ENCODE measurements around the gene MEIOC.
"Not testable (repeated sequence)": the region's sequence is repeated elsewhere in the genome, so short reads cannot be mapped to it uniquely, and the experiment has no call there.

MEIOC gene

GRCh38 chr17:44688675-44689476 lies 32.6 kb downstream of the MEIOC start:
- in situ Hi-C loops (cut with HindIII; ENCODE audit: low pct_ligation_motif_present, low pct_unique_long_range_greater_than_20kb, low sequenced_read_pairs): no loop called here
- peak; percentile 17 for DNase-seq

DNA sequence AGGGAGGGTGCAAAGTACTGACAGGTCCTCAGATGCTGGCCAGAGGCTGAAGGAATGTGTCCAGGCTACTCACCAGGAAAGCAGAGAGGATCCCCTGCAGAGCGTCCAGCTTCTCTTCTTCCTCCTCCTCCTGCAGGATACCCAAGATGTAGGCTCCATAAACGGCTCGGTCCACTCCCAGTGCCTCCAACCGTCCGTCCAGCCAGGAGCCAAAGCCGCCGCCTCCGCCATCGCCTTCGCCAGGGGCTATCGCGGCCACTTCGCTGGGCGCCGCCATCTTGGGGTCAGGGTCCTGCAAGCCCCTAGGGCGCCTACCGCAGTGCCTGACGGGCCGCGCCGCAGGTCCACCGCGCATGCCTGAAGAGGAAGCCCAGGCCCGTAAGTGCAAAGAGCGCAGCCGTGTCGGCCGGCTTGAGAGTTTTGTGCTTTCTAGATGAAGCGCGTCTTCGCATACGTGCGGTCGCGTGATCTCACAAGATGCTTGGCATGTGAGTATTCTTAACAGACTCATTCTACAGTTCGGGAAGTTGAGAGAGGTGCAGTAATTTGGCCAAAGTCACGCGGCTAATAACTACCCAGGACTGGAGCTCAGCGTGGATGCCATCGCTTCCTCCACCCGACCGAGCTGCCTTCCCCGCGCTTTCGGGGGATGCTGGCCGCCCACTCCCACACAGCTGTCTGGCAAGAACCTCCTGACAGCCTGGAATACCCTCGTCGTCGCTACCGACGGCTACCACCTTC lies 33.4 kb downstream of the MEIOC start, which contains the start of gene CCDC43:
TSS of gene CCDC43 (minus strand) at position 300 of the 741 bp plus-strand sequence. CDS start at position 277, 23 bp downstream.
- peak; percentile 94 for DNase-seq
- in situ Hi-C loops (cut with HindIII; ENCODE audit: low pct_ligation_motif_present, low pct_unique_long_range_greater_than_20kb, low sequenced_read_pairs): no loop called here

GRCh38 chr17:44690746-44691306 lies 34.6 kb downstream of the MEIOC start:
- peak; percentile 16 for DNase-seq
- in situ Hi-C loops (cut with HindIII; ENCODE audit: low pct_ligation_motif_present, low pct_unique_long_range_greater_than_20kb, low sequenced_read_pairs): not testable (repeated sequence)

GRCh38 chr17:44693609-44694008 lies 37.3 kb downstream of the MEIOC start:
- no peak for DNase-seq
- in situ Hi-C loops (cut with HindIII; ENCODE audit: low pct_ligation_motif_present, low pct_unique_long_range_greater_than_20kb, low sequenced_read_pairs): no loop called here

DNA sequence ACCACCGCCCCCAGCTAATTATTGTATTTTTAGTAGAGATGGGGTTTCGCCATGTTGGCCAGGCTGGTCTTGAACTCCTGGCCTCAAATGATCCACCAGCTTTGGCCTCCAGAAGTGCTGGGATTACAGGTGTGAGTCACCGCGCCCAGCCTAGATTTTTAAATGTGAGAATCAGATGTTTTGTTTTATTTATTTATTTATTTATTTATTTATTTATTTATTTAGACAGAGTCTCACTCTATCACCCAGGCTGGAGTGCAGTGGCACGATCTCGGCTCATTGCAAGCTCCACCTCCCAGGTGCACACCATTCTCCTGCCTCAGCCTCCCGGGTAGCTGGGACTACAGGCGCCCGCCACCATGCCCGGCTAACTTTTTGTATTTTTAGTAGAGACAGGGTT lies 44.0 kb downstream of the MEIOC start:
- in situ Hi-C loops (cut with HindIII; ENCODE audit: low pct_ligation_motif_present, low pct_unique_long_range_greater_than_20kb, low sequenced_read_pairs); DNase-seq: not testable (repeated sequence)

- peak; percentile 18 for DNase-seq
- in situ Hi-C loops (cut with HindIII; ENCODE audit: low pct_ligation_motif_present, low pct_unique_long_range_greater_than_20kb, low sequenced_read_pairs): no loop called here
Observed at GRCh38 chr17:44707755-44708400, 51.6 kb downstream of the MEIOC start.

DNA sequence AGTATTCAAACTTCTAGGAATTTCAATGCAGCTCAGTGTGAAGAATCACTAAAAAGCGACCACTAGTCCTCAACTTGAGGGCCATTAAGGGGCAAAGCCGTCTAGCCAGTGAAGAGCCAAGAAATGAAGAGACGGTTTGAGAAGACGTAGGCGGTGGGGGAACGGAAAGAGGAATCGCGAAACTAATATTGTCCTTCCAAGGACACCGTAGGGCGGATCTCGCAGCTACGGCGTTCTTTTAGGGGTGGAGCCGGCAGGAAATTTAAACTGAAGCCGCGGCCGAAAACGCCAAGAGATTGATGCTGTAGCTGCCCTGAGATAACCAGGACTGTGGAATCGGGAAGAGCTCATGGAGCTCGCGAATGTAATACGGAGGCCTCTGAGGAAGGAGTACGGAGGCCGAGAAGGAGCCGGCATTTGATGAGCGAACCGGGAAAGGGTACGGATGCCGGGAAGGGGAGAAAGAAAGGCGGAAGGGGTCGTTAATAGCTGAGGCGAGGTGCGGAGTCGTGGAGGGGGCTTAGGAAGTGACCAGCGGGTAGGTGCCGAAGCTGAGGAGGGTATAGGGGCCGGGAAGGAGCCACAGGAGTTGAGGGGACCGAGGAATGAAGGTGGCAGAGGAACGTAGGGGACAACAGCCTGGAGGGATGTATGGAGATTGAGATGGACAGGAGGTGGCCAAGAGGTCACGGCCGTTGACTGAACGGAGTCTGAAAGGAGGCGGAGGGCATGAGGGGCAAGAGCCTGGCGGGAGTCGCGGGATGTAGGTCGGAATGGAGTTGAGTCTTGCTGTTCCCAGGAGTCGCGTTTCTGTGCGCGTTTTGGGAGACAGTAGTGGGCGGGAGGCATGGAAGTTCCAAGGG lies 52.4 kb downstream of the MEIOC start, which contains the start of gene DBF4B:
TSS of gene DBF4B (plus strand) at position 265 of the 863 bp plus-strand sequence. CDS start at position 421, 156 bp downstream.
- in situ Hi-C loops (cut with HindIII; ENCODE audit: low pct_ligation_motif_present, low pct_unique_long_range_greater_than_20kb, low sequenced_read_pairs): no loop called here

DNA sequence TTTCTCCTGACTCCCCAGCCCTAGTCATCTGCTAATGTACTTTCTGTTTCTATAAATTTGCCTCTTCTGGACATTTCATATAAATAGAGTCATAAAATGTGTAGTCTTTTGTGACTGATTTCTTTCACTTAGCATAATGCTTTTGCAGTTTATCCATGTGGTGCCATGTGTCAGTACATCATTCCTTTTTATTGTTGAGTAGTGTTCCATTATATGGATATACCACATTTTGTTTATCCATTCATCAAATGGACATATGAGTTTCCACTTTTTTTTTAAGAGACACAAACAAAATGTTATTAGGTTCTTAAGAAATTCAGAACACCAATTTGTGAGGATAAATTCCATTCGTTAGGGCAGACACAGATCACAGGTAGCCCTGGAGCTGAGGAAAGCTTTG lies 63.2 kb downstream of the MEIOC start:
- in situ Hi-C loops (cut with HindIII; ENCODE audit: low pct_ligation_motif_present, low pct_unique_long_range_greater_than_20kb, low sequenced_read_pairs): no loop called here
- no peak for DNase-seq

More for the DNA sequence above, 52.4 kb downstream of the MEIOC start, which contains the start of gene DBF4B:
- peak; percentile 94 for DNase-seq

GRCh38 chr17:44722254-44722653 lies 66.0 kb downstream of the MEIOC start:
- no peak for DNase-seq
- in situ Hi-C loops (cut with HindIII; ENCODE audit: low pct_ligation_motif_present, low pct_unique_long_range_greater_than_20kb, low sequenced_read_pairs): no loop called here

Data from ACHN (cell line).